ENCODE measurements around the gene CDHR5.

DNA sequence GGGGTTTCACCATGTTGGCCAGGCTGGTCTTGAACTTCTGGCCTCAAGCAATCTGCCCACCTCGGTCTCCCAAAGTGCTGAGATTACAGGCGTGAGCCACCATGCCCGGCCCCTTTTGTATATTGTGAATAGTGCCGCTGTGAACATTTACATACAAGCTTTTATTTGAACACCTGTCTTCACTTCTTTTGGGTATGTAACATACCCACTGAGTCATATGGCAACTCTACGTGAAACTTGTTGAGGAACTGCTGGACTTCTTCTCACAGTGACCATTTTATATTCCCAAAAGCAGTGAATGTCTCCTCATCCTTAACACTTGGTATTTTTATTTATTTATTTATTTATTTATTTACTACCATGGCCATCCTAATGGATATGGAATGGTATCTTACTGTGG is 6.1 kb upstream of the CDHR5 start:
- TF ChIP-seq YY1 (IDR thresholded peaks at IDR 0.05; ENCODE audit: insufficient read depth, insufficient read length) (no peak), ZNF274 (IDR thresholded peaks at IDR 0.05; ENCODE audit: low read depth, low read length) (no peak), SUZ12 (IDR thresholded peaks at IDR 0.05; ENCODE audit: extremely low read depth, insufficient read depth, insufficient read length) (no peak)
